Hepatocyte (in vitro differentiated cells): ENCODE measurements around the gene WDR90. TPM values are rescaled to one million over a fixed set of nuclear protein-coding genes. Genes with fewer than 3 reads are reported as not detected.

ENCODE experiments used
- DNase-seq: peaks from one replicate; pipeline ENCODE4 v3.0.0-alpha.2; 2016; ENCODE audit warnings: low spot score
- H2AFZ ChIP-seq: fragments of 200-600 bp; sonication (generic); 2 replicates; pipeline ENCODE4 v1.6.0; 2016; ENCODE audit warnings: antibody characterized with exemption, mild to moderate bottlenecking
- H3K27ac ChIP-seq: fragments of 200-600 bp; sonication (generic); 2 replicates; pipeline ENCODE4 v1.5.1; 2016; ENCODE audit warnings: mild to moderate bottlenecking
- H3K27me3 ChIP-seq: fragments of 200-600 bp; sonication (generic); 2 replicates; pipeline ENCODE4 v1.6.1; 2016
- H3K36me3 ChIP-seq: fragments of 200-600 bp; sonication (generic); replicated peaks from 2 replicates; pipeline ENCODE4 v1.5.1; 2016; ENCODE audit warnings: low read depth; ENCODE audit not compliant: insufficient read depth
- H3K4me1 ChIP-seq: fragments of 200-600 bp; sonication (generic); 2 replicates; pipeline ENCODE4 v1.5.1; 2016; ENCODE audit warnings: mild to moderate bottlenecking, moderate library complexity; ENCODE audit not compliant: insufficient read depth
- H3K4me2 ChIP-seq: fragments of 200-600 bp; sonication (generic); 2 replicates; pipeline ENCODE4 v1.6.0; 2016
- H3K4me3 ChIP-seq: fragments of 200-600 bp; sonication (generic); 2 replicates; pipeline ENCODE4 v1.5.1; 2016; ENCODE audit warnings: mild to moderate bottlenecking
- H3K79me2 ChIP-seq: fragments of 200-600 bp; sonication (generic); 2 replicates; pipeline ENCODE4 v1.6.0; 2017; ENCODE audit warnings: mild to moderate bottlenecking
- H3K9me2 ChIP-seq: fragments of 200-600 bp; sonication (generic); replicated peaks from 2 replicates; pipeline ENCODE4 v1.6.0; 2017; ENCODE audit warnings: mild to moderate bottlenecking; ENCODE audit not compliant: insufficient read depth
- H3K9me3 ChIP-seq: fragments of 200-600 bp; sonication (generic); 2 replicates; pipeline ENCODE4 v1.5.1; 2016; ENCODE audit warnings: low read depth, mild to moderate bottlenecking
- H4K20me1 ChIP-seq: fragments of 200-600 bp; sonication (generic); 2 replicates; pipeline ENCODE4 v1.6.0; 2016; ENCODE audit warnings: mild to moderate bottlenecking; ENCODE audit not compliant: insufficient read depth, poor library complexity, severe bottlenecking
- EZH2 ChIP-seq: fragments of 200-600 bp; sonication (generic); IDR thresholded peaks from 2 replicates; pipeline ENCODE4 v1.6.1; 2016; ENCODE audit warnings: antibody characterized with exemption, mild to moderate bottlenecking, borderline replicate concordance
- EZH2phosphoT487 ChIP-seq: fragments of 200-600 bp; sonication (generic); IDR thresholded peaks from one replicate; pipeline ENCODE4 v1.6.1; 2018; ENCODE audit warnings: antibody characterized with exemption, mild to moderate bottlenecking, low read depth, moderate library complexity; ENCODE audit not compliant: unreplicated experiment, severe bottlenecking
- WGBS: methylation state at CpG from one replicate; pipeline ENCODE4 v1.1.6; 2016; ENCODE audit warnings: low lambda C conversion rate; ENCODE audit errors: missing lambda C conversion rate; 5-methylcytosine and 5-hydroxymethylcytosine counted together
- polyA plus RNA-seq: library from polyadenylated mRNA; unstranded; fragments of >200 nt; fragmentation: Nextera tagmentation; extraction: Ambion mirVana; gene quantifications from 2 replicates; pipeline ENCODE4 v1.2.1, GENCODE V29; 2016
- total RNA-seq: library from RNA; depleted of rRNA; stranded (reverse); fragments of >200 nt; gene quantifications from 2 replicates; pipeline ENCODE4 v1.2.3, GENCODE V29; 2014
- TF ChIP-seq, protein P1 (sequence below): fragments of 200-600 bp; sonication (generic); IDR thresholded peaks from 2 replicates; pipeline ENCODE4 v1.5.1; 2016; ENCODE audit warnings: antibody characterized with exemption, mild to moderate bottlenecking; ENCODE audit not compliant: poor library complexity

The WDR90 gene
- total and polyA plus RNA-seq, 2 experiments from 2014 or later: 14.4 to 25.1 TPM

DNA sequence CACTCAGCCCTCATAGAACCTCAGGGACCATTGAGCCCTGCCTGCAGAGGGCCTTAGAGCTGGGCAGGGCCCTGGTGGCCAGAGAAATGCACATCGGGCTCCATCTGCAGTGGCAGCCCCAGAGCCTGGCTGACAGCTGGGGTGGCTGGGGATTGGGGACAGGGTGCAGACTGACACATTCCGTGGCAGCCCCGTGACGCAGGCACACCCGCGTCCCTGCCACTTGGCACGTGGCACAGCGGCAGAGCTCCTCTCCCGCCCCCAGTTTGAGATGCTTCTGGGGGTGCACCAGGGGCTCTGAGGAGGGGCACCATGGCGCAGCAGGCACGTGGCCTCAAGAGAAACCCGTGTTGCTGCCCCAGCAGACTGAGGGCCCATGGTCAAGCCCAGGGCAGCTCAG is 54.2 kb downstream of the WDR90 start:
- DNase-seq: no peak
- no peaks in the 10 kb centered on the region for H4K20me1 ChIP-seq
- H3K4me2 ChIP-seq: no peak overlapping the region
- no peaks in the 10 kb centered on the region for H3K9me3 ChIP-seq
- WGBS: 85% methylated on average over 12 of the region's 12 CpGs
- H3K4me1 ChIP-seq: no peaks in the 10 kb centered on the region
- H3K79me2 ChIP-seq: no peaks in the 10 kb centered on the region
- peaks cover 90% of the 10 kb centered on the region for H3K27me3 ChIP-seq
- no peak for TF ChIP-seq EZH2phosphoT487
- TF ChIP-seq, protein P1, sequence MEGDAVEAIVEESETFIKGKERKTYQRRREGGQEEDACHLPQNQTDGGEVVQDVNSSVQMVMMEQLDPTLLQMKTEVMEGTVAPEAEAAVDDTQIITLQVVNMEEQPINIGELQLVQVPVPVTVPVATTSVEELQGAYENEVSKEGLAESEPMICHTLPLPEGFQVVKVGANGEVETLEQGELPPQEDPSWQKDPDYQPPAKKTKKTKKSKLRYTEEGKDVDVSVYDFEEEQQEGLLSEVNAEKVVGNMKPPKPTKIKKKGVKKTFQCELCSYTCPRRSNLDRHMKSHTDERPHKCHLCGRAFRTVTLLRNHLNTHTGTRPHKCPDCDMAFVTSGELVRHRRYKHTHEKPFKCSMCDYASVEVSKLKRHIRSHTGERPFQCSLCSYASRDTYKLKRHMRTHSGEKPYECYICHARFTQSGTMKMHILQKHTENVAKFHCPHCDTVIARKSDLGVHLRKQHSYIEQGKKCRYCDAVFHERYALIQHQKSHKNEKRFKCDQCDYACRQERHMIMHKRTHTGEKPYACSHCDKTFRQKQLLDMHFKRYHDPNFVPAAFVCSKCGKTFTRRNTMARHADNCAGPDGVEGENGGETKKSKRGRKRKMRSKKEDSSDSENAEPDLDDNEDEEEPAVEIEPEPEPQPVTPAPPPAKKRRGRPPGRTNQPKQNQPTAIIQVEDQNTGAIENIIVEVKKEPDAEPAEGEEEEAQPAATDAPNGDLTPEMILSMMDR: no peak
- TF ChIP-seq EZH2: no peak
- no peak overlapping the region for H2AFZ ChIP-seq
- no peak overlapping the region for H3K4me3 ChIP-seq
- H3K27ac ChIP-seq: no peak overlapping the region
- no peaks in the 10 kb centered on the region for H3K9me2 ChIP-seq
- H3K36me3 ChIP-seq: no peaks in the 10 kb centered on the region

GRCh38 chr16:704047-704446 is 54.9 kb downstream of the WDR90 start:
- WGBS: 77% methylated on average over 7 of the region's 7 CpGs
- H3K9me3 ChIP-seq: no peaks in the 10 kb centered on the region
- no peaks in the 10 kb centered on the region for H4K20me1 ChIP-seq
- no peak overlapping the region for H3K4me2 ChIP-seq
- H3K4me3 ChIP-seq: no peak overlapping the region
- peaks cover 87% of the 10 kb centered on the region for H3K27me3 ChIP-seq
- H3K9me2 ChIP-seq: no peaks in the 10 kb centered on the region
- H3K36me3 ChIP-seq: no peaks in the 10 kb centered on the region
- no peaks in the 10 kb centered on the region for H3K4me1 ChIP-seq
- H3K27ac ChIP-seq: no peak overlapping the region
- H2AFZ ChIP-seq: no peak overlapping the region
- no peak for DNase-seq
- TF ChIP-seq EZH2 (no peak), EZH2phosphoT487 (no peak)
- TF ChIP-seq, protein P1: no peak
- no peaks in the 10 kb centered on the region for H3K79me2 ChIP-seq

GRCh38 chr16:704552-705380 is 55.6 kb downstream of the WDR90 start:
- no peak overlapping the region for H3K4me2 ChIP-seq

More at GRCh38 chr16:704552-705380, 55.6 kb downstream of the WDR90 start:
- Histone ChIP-seq H3K36me3 (no peaks in the 10 kb centered on the region), H3K9me3 (no peaks in the 10 kb centered on the region), H3K9me2 (no peaks in the 10 kb centered on the region), H3K4me1 (no peaks in the 10 kb centered on the region), H3K79me2 (no peaks in the 10 kb centered on the region), H3K4me3 (no peak overlapping the region), H4K20me1 (no peaks in the 10 kb centered on the region), H3K27ac (no peak overlapping the region), H2AFZ (no peak overlapping the region), H3K27me3 (peaks cover 87% of the 10 kb centered on the region)
- no peak for DNase-seq
- 32% methylated on average over 27 of the region's 50 CpGs for whole genome bisulfite sequencing
- TF ChIP-seq EZH2phosphoT487: no peak
- TF ChIP-seq, protein P1: no peak
- no peak for TF ChIP-seq EZH2
